SU-DHL-6 (cell line): ENCODE measurements around the gene BLNK.
A peak's percentile ranks its signal among the peaks of the same experiment; 100 is the strongest.

Experiments
- H2AFZ ChIP-seq: fragments of 200-600 bp; sonication (generic); 2 replicates; pipeline ENCODE4 v1.6.1; 2014; ENCODE audit warnings: low read depth, mild to moderate bottlenecking, moderate library complexity, mixed read lengths, antibody characterized with exemption, low read length; ENCODE audit not compliant: severe bottlenecking
- H3F3A ChIP-seq: fragments of 200-600 bp; shearing (Covaris generic); 2 replicates; pipeline ENCODE4 v1.6.0; 2016; ENCODE audit warnings: antibody characterized with exemption, mild to moderate bottlenecking; ENCODE audit not compliant: insufficient read depth
- H3K27ac ChIP-seq: fragments of 200-600 bp; sonication (generic); 2 replicates; pipeline ENCODE4 v1.5.1; 2016; ENCODE audit warnings: low read depth, mild to moderate bottlenecking, low read length, moderate library complexity, mixed read lengths
- H3K27me3 ChIP-seq: fragments of 200-600 bp; sonication (generic), shearing (Covaris generic); 2 replicates; pipeline ENCODE4 v1.6.0; 2014; ENCODE audit warnings: mild to moderate bottlenecking, low read length
- H3K36me3 ChIP-seq: fragments of 200-600 bp; sonication (generic); 2 replicates; pipeline ENCODE4 v1.6.1; 2014; ENCODE audit warnings: mild to moderate bottlenecking, low read length, mixed read lengths
- H3K4me2 ChIP-seq: fragments of 300-600, 200-600 bp; shearing (Covaris generic), sonication (generic); 2 replicates; pipeline ENCODE4 v1.6.0; 2014; ENCODE audit warnings: low read length, low read depth, mild to moderate bottlenecking; ENCODE audit not compliant: poor library complexity, severe bottlenecking
- H3K4me3 ChIP-seq: fragments of 200-600 bp; sonication (generic); 2 replicates; pipeline ENCODE4 v1.5.1; 2014; ENCODE audit warnings: antibody characterized with exemption, low read length, mild to moderate bottlenecking, mixed read lengths; ENCODE audit not compliant: insufficient read depth, poor library complexity, severe bottlenecking
- H3K79me2 ChIP-seq: fragments of 200-600 bp; sonication (generic); 2 replicates; pipeline ENCODE4 v1.6.1; 2014; ENCODE audit warnings: mild to moderate bottlenecking, low read length, moderate library complexity; ENCODE audit not compliant: insufficient read depth
- H3K9ac ChIP-seq: fragments of 200-600 bp; sonication (generic); 2 replicates; pipeline ENCODE4 v1.7.0; 2014; ENCODE audit warnings: mild to moderate bottlenecking, low read length
- H3K9me2 ChIP-seq: fragments of 200-600 bp; sonication (generic); replicated peaks from 2 replicates; pipeline ENCODE4 v1.6.1; 2014; ENCODE audit warnings: low read length; ENCODE audit not compliant: insufficient read depth
- H3K9me3 ChIP-seq: fragments of 200-600 bp; sonication (generic); 2 replicates; pipeline ENCODE4 v1.6.1; 2014; ENCODE audit warnings: low read length, mixed read lengths; ENCODE audit not compliant: insufficient read depth
- H4K20me1 ChIP-seq: fragments of 200-600 bp; sonication (generic); 2 replicates; pipeline ENCODE4 v1.6.1; 2014; ENCODE audit warnings: low read depth, mild to moderate bottlenecking, antibody characterized with exemption, low read length, moderate library complexity, mixed read lengths
- CTCF ChIP-seq: fragments of 200-600 bp; sonication (generic); IDR thresholded peaks from one replicate; pipeline ENCODE4 v1.5.1; 2017; ENCODE audit warnings: antibody characterized with exemption, mild to moderate bottlenecking, low read length, moderate library complexity; ENCODE audit not compliant: insufficient read depth, poor library complexity, severe bottlenecking
- EZH2phosphoT487 ChIP-seq: fragments of 200-600 bp; sonication (generic), shearing (Covaris generic); conservative IDR thresholded peaks from 2 replicates; pipeline ENCODE4 v1.6.1; 2018; ENCODE audit warnings: mild to moderate bottlenecking, antibody characterized with exemption, low read length, moderate library complexity, mixed read lengths

The BLNK gene

GRCh38 chr10:96269438-96270300, 1.7 kb downstream of the BLNK start:
- Histone ChIP-seq H4K20me1 (peaks cover 19% of the 10 kb centered on the region; the same call in 1 of the 2 replicates), H3F3A (peaks cover 30% of the 10 kb centered on the region), H3K27me3 (no peaks in the 10 kb centered on the region), H3K9ac (peak overlapping the region; percentile 85), H3K9me2 (no peaks in the 10 kb centered on the region), H3K79me2 (peaks cover 80% of the 10 kb centered on the region), H3K36me3 (peaks cover 29% of the 10 kb centered on the region), H2AFZ (no peak overlapping the region), H3K9me3 (no peaks in the 10 kb centered on the region), H3K4me3 (peak overlapping the region; percentile 86), H3K4me2 (peak overlapping the region; percentile 98), H3K27ac (peak overlapping the region; percentile 100)
- TF ChIP-seq EZH2phosphoT487 (no peak), CTCF (no peak)

GRCh38 chr10:96268341-96268909, 2.9 kb downstream of the BLNK start:
- TF ChIP-seq CTCF: no peak
- Histone ChIP-seq H2AFZ (no peak overlapping the region), H3K9me3 (no peaks in the 10 kb centered on the region), H3K9me2 (no peaks in the 10 kb centered on the region), H3K79me2 (peaks cover 92% of the 10 kb centered on the region), H3F3A (peaks cover 20% of the 10 kb centered on the region), H3K4me2 (peak overlapping the region; percentile 98), H3K27me3 (no peaks in the 10 kb centered on the region), H4K20me1 (peaks cover 19% of the 10 kb centered on the region; the same call in 1 of the 2 replicates), H3K4me3 (peak overlapping the region; percentile 86), H3K27ac (peak overlapping the region; percentile 33), H3K36me3 (peaks cover 32% of the 10 kb centered on the region), H3K9ac (peak overlapping the region; percentile 85)

GRCh38 chr10:96267234-96267705, 4.1 kb downstream of the BLNK start:
- H3K4me2 ChIP-seq: peak overlapping the region; percentile 98
- no peak overlapping the region for H2AFZ ChIP-seq
- H3K27me3 ChIP-seq: no peaks in the 10 kb centered on the region
- no peaks in the 10 kb centered on the region for H3K9me2 ChIP-seq
- peaks cover 19% of the 10 kb centered on the region; the same call in 1 of the 2 replicates for H4K20me1 ChIP-seq
- no peak for TF ChIP-seq CTCF
- TF ChIP-seq EZH2phosphoT487: no peak
- H3K9me3 ChIP-seq: no peaks in the 10 kb centered on the region
- H3K9ac ChIP-seq: peak overlapping the region; percentile 85
- peaks cover 100% of the 10 kb centered on the region for H3K79me2 ChIP-seq
- H3F3A ChIP-seq: peaks cover 13% of the 10 kb centered on the region
- H3K36me3 ChIP-seq: peaks cover 32% of the 10 kb centered on the region
- peak overlapping the region; percentile 14; the same call in 1 of the 2 replicates for H3K27ac ChIP-seq
- H3K4me3 ChIP-seq: peak overlapping the region; percentile 86
